NCI-H2107 treated with DMSO at 0.1 percent for 48 hours (cell line): Measurements from ENCODE around the gene ALK.

Experiments used
- DNase-seq: peaks from one replicate; lab custom pipeline; 2025; ENCODE audit not compliant: unreplicated experiment; lab: John Stamatoyannopoulos, UW

ALK gene

DNA sequence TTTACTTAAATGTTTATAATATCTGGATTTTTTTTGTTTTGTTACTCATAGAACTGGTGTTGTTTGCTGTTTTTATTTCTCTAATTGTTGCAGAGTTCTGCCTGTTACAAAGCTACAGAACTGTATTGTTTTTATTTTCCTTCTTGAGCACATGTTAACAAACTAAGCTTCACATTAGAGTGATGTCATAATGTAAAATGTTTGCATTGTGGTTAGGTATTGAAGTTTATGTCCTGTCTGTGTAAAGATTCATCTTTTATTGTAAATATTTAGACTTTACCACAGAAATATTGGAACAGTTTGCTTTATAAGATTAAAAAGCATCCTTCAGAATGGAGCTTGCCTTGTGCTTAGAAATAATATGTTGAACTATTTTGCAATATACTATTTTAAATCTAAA lies 738.5 kb downstream of the ALK start:
- no peak for DNase-seq

GRCh38 chr2:29182334-29182733 lies 739.1 kb downstream of the ALK start:
- DNase-seq = no peak

- no peak for DNase-seq
Observed at GRCh38 chr2:29175338-29175737, 746.0 kb downstream of the ALK start.

DNA sequence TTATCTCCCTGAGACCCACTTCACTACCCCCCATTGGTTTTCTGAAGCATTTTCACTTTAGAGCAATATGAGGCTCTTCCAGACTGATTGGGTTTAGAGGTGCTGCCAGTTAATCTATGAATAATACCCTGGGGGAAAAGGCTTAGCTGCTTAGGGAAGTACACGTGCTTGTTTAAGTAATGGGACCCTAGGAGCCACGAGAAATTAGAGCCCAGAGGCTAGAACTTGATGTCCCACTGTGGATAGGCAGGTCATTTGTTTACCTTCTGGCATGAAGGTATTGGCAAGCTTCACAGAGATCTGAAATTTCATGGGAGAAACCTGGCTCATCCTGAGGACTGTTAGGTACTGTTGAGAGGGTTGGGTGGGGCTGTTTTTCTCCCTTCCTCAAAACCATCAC lies 746.4 kb downstream of the ALK start:
- peak; percentile 33 for DNase-seq

- DNase-seq = no peak
Observed at GRCh38 chr2:29166242-29167039, 754.9 kb downstream of the ALK start.

- peak; percentile 6 for DNase-seq
Observed at GRCh38 chr2:29165362-29166241, 755.8 kb downstream of the ALK start.

GRCh38 chr2:29164091-29164846 lies 757.1 kb downstream of the ALK start:
- no peak for DNase-seq

DNA sequence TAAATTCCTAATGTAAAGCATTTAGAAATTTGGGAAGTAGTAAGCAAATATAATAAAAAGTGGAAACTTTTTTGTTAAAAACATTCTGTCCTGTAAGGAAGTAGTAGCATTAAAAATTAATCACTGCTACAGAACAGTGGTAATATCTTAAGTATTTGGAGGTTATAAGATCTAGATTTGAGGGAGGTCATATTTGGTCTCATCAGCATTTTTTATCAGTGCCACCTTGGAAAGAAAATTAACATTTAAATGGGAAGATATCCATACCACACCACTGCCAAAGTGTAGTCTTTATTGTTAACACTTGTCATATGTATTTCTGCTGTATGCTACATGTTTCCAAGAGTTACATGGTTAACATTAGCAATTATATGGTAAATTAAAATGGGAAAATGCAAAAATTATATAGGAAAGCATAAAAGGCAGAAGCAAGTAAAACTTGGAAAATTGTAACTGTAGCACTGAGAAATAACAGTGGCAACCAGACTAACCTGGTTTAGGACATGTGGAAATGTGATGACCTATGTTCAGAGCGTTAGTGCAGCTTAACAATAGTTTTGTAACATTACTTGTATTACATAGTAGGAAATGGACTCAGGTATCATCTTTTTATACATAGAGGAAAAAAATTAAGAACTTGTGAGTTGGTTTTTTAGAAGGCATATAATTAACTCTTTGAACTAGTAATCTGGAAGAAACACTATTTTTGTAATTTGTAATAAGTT lies 759.0 kb downstream of the ALK start:
- DNase-seq = no peak

- no peak for DNase-seq
Observed at GRCh38 chr2:29160184-29160583, 761.2 kb downstream of the ALK start.

GRCh38 chr2:29159125-29159524 lies 762.3 kb downstream of the ALK start:
- DNase-seq = peak; percentile 84

DNA sequence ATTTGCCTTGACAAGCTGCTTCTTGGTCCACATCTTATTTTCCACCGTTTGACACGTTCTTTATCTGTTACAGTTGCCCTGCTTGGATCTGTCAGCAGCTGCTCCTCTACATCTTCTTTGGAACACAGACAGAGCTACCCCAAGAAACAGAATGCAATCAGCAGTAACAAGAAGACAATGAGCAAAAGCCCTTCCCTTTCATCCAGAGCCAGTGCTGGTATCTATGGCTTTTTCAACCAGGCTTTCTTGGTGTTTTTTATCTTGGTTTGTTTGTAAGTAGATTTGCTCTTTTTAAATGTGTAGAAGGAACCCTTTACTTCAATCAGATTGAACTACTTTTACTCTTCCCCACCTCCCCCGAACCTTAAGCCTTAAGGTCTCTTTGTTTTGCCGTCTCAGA lies 764.3 kb downstream of the ALK start:
- no peak for DNase-seq

GRCh38 chr2:29155578-29155977 lies 765.8 kb downstream of the ALK start:
- DNase-seq = peak; percentile 11

GRCh38 chr2:29154610-29155009 lies 766.8 kb downstream of the ALK start:
- no peak for DNase-seq

DNA sequence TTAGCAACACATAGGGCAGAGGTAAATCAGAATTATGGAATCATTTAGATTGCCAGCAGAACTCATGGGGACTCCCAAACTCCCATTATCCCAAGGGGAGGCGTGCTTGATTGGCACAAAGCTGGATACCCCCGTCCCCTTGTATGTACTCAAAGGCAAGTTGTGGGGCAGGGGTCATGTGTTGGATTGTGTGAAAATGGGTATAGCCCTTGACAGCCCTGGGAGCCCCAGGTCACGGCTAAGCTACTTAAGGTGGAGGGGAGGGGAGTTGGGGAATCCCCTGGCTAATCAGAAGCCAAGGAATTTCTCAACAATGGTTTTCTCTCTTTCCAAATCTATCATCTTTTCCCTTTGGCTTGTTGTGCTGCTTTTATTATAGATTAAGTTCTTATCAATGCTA lies 773.4 kb downstream of the ALK start:
- no peak for DNase-seq

DNA sequence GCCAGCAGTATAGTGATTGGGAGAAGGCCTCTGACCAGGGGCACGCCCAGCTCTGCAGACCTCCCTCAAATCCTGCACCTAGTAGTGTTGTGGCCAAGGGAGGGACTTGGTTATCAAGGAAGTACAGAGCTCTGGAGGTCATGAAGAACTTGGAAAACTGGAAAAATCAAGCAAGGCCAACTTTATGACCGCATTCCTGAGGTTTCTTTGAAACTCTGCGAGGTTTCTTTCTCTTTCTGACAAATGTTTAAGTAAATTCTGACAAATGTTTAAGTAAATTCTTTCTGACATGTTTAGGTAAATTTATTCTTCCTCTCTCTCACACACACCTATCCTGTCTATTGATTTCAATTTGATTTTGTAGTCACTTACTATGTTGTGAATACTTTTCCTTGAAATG lies 775.2 kb downstream of the ALK start:
- DNase-seq = no peak

- no peak for DNase-seq
Observed at GRCh38 chr2:29143657-29144056, 777.7 kb downstream of the ALK start.
